ENCODE measurements around the gene TFDP1.

GRCh38 chr13:113656831-113657671 is 72.5 kb downstream of the TFDP1 start:
- TF ChIP-seq CTCF (IDR thresholded peaks at IDR 0.05) = no peak
- no peak for TF ChIP-seq POLR2A (IDR thresholded peaks at IDR 0.05)
- TF ChIP-seq EP300 (IDR thresholded peaks at IDR 0.05) = no peak
- TF ChIP-seq POLR2AphosphoS5 (IDR thresholded peaks at IDR 0.05) = no peak
